WTC11 (cell line): ENCODE measurements around the gene FASTK. TPM values are rescaled to one million over a fixed set of nuclear protein-coding genes. Genes with fewer than 3 reads are reported as not detected.

Source experiments
- ATAC-seq: fragments of 200-7000 bp; cut with Tn5 transposase; 2 replicates; pipeline ENCODE4 v1.10.0; 2021; ENCODE audit warnings: mild to moderate bottlenecking, moderate library complexity
- CTCF ChIA-PET: fragments of 300-600 bp; sonication (Branson Sonifier 250); formaldehyde crosslinking; loops from one replicate; lab custom pipeline; 2021; ENCODE audit warnings: antibody characterized with exemption; lab: Charles Lee
- POLR2A ChIA-PET: fragments of 350-600 bp; sonication (Branson Sonifier 250); formaldehyde crosslinking; loops from one replicate; lab custom pipeline; 2021; ENCODE audit warnings: antibody characterized with exemption; lab: Charles Lee
- DNase-seq: peaks from one replicate; pipeline ENCODE4 v3.0.0; 2021; ENCODE audit warnings: low spot score
- H3K27ac Mint-ChIP-seq: 2 replicates; pipeline ENCODE4 v1.8.0; 2021; ENCODE audit warnings: mixed read lengths
- H3K27me3 Mint-ChIP-seq: 2 replicates; pipeline ENCODE4 v1.8.0; 2021; ENCODE audit warnings: low read depth, mild to moderate bottlenecking, moderate library complexity, mixed read lengths
- H3K36me3 Mint-ChIP-seq: 2 replicates; pipeline ENCODE4 v1.8.0; 2021; ENCODE audit warnings: mixed read lengths
- H3K4me1 Mint-ChIP-seq: 2 replicates; pipeline ENCODE4 v1.8.0; 2022; ENCODE audit warnings: mixed read lengths
- H3K4me3 Mint-ChIP-seq: 2 replicates; pipeline ENCODE4 v1.8.0; 2021; ENCODE audit warnings: mild to moderate bottlenecking, moderate library complexity, mixed read lengths
- H3K9me3 Mint-ChIP-seq: 2 replicates; pipeline ENCODE4 v1.8.0; 2021; ENCODE audit warnings: mixed read lengths
- CREM ChIP-seq: sonication (generic); formaldehyde crosslinking; IDR thresholded peaks from 2 replicates; pipeline ENCODE4 v1.8.1; 2022; ENCODE audit warnings: mild to moderate bottlenecking, missing genetic modification reagents, moderate library complexity
- GTF2I ChIP-seq: fragments of 250-450 bp; sonication (Bioruptor Pico); conservative IDR thresholded peaks from 2 replicates; pipeline ENCODE4 v1.4.0; 2021; ENCODE audit warnings: mild to moderate bottlenecking
- NFYB ChIP-seq: sonication (generic); formaldehyde crosslinking; conservative IDR thresholded peaks from 2 replicates; pipeline ENCODE4 v1.8.0; 2022; ENCODE audit warnings: low read depth, missing genetic modification reagents
- RORB ChIP-seq: fragments of 250-450 bp; sonication (Bioruptor Pico); IDR thresholded peaks from 2 replicates; pipeline ENCODE4 v1.9.0; 2021; ENCODE audit warnings: mild to moderate bottlenecking
- TCF7 ChIP-seq: sonication (generic); formaldehyde crosslinking; IDR thresholded peaks from 2 replicates; pipeline ENCODE4 v1.8.0; 2022; ENCODE audit warnings: mild to moderate bottlenecking, low read depth, missing genetic modification reagents, moderate library complexity
- TP53 ChIP-seq: sonication (generic); formaldehyde crosslinking; IDR thresholded peaks from 2 replicates; pipeline ENCODE4 v1.8.1; 2023; ENCODE audit warnings: mild to moderate bottlenecking, missing genetic modification reagents
- ZNF121 ChIP-seq: sonication (generic); formaldehyde crosslinking; IDR thresholded peaks from 2 replicates; pipeline ENCODE4 v1.8.0; 2023; ENCODE audit warnings: missing genetic modification reagents
- ZNF138 ChIP-seq: sonication (generic); formaldehyde crosslinking; conservative IDR thresholded peaks from 2 replicates; pipeline ENCODE4 v1.8.1; 2022; ENCODE audit warnings: mild to moderate bottlenecking, moderate library complexity, missing genetic modification reagents
- total RNA-seq: library from RNA; stranded (reverse); gene quantifications from 3 replicates; pipeline ENCODE4 v1.2.3, GENCODE V29; 2021
- TF ChIP-seq, protein P1 (sequence below): sonication (generic); formaldehyde crosslinking; IDR thresholded peaks from 2 replicates; pipeline ENCODE4 v1.8.1; 2023; ENCODE audit warnings: mild to moderate bottlenecking, moderate library complexity, missing genetic modification reagents
- TF ChIP-seq, protein P2 (sequence below): sonication (generic); formaldehyde crosslinking; IDR thresholded peaks from 2 replicates; pipeline ENCODE4 v1.8.0; 2022; ENCODE audit warnings: missing genetic modification reagents
- TF ChIP-seq, protein P3 (sequence below): sonication (generic); formaldehyde crosslinking; IDR thresholded peaks from 2 replicates; pipeline ENCODE4 v1.8.1; 2023; ENCODE audit warnings: mild to moderate bottlenecking, missing genetic modification reagents, moderate library complexity
- TF ChIP-seq, protein P4 (sequence below): sonication (generic); formaldehyde crosslinking; IDR thresholded peaks from 2 replicates; pipeline ENCODE4 v1.8.1; 2022; ENCODE audit warnings: mild to moderate bottlenecking, missing genetic modification reagents, moderate library complexity, borderline replicate concordance
- TF ChIP-seq, protein P5 (sequence below): fragments of 250-450 bp; sonication (Bioruptor Pico); IDR thresholded peaks from 2 replicates; pipeline ENCODE4 v1.9.0; 2021; ENCODE audit warnings: mild to moderate bottlenecking, borderline replicate concordance
- TF ChIP-seq, protein P6 (sequence below): sonication (generic); formaldehyde crosslinking; IDR thresholded peaks from 2 replicates; pipeline ENCODE4 v1.8.1; 2023; ENCODE audit warnings: mild to moderate bottlenecking, missing genetic modification reagents, moderate library complexity
- TF ChIP-seq, protein P7 (sequence below): sonication (generic); formaldehyde crosslinking; IDR thresholded peaks from 2 replicates; pipeline ENCODE4 v1.8.1; 2022; ENCODE audit warnings: mild to moderate bottlenecking, moderate library complexity, missing genetic modification reagents
- TF ChIP-seq, protein P8 (sequence below): sonication (generic); formaldehyde crosslinking; IDR thresholded peaks from 2 replicates; pipeline ENCODE4 v1.8.1; 2022; ENCODE audit warnings: low read depth, missing genetic modification reagents, borderline replicate concordance

Gene FASTK
- total RNA-seq, 1 experiment from 2014 or later, result 70.2 TPM

DNA sequence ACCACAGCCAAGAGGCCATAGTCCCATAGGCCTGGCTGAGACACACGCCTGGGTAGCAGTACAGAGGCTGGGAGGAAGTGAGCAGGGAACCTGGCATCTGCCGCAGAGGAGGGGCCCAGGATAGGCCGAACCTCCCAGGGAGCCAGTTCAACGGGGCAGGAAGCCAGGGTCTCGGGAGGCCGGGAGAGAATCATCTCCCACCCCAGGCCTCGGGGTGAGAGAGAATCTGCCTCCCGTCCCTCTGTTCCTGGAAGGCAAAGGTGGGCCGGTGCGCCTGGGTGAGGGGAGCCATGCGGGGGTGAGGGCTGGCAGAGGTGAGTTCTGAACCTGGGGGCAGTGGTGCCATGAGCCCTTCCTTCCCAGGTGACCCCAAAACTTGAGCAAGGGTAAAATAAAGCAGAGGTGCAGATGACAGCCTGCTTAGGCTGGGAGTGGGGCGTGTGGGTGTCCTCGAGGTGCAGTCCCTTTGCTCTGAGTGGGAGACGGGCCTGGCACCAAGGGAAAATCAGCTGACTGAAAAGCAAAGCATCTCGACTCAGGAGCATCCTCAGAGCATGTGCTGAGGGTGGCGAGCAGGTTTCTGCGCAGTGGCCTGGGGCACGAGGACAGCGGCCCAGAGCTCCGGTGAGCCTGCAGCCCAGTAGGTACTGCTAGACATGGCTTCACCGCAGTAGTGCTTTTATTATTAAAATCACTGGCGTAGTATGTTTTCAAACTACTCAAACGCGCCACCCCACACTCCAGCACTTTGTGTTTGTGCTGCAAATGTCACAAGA, 21.2 kb upstream of the FASTK start:
- ChIA-PET POLR2A (no interaction called here), CTCF (interaction anchor here (0.6 to 1.9 kb wide), 2 partner anchors 9 to 12 kb away, joined by 3 to 4 read pairs; no protein-coding TSS in a partner anchor)
- H3K36me3 Mint-ChIP-seq, result peaks cover 7% of the 10 kb centered on the region
- H3K27ac Mint-ChIP-seq, result peak overlapping the region; percentile 23; the same call in 1 of the 2 replicates
- TF ChIP-seq RORB (CRISPR knock-in tag) (no peak), TCF7 (CRISPR knock-in tag) (no peak)
- TF ChIP-seq, protein P1, sequence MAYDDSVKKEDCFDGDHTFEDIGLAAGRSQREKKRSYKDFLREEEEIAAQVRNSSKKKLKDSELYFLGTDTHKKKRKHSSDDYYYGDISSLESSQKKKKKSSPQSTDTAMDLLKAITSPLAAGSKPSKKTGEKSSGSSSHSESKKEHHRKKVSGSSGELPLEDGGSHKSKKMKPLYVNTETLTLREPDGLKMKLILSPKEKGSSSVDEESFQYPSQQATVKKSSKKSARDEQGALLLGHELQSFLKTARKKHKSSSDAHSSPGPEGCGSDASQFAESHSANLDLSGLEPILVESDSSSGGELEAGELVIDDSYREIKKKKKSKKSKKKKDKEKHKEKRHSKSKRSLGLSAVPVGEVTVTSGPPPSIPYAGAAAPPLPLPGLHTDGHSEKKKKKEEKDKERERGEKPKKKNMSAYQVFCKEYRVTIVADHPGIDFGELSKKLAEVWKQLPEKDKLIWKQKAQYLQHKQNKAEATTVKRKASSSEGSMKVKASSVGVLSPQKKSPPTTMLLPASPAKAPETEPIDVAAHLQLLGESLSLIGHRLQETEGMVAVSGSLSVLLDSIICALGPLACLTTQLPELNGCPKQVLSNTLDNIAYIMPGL (CRISPR knock-in tag), result no peak
- TF ChIP-seq, protein P2, sequence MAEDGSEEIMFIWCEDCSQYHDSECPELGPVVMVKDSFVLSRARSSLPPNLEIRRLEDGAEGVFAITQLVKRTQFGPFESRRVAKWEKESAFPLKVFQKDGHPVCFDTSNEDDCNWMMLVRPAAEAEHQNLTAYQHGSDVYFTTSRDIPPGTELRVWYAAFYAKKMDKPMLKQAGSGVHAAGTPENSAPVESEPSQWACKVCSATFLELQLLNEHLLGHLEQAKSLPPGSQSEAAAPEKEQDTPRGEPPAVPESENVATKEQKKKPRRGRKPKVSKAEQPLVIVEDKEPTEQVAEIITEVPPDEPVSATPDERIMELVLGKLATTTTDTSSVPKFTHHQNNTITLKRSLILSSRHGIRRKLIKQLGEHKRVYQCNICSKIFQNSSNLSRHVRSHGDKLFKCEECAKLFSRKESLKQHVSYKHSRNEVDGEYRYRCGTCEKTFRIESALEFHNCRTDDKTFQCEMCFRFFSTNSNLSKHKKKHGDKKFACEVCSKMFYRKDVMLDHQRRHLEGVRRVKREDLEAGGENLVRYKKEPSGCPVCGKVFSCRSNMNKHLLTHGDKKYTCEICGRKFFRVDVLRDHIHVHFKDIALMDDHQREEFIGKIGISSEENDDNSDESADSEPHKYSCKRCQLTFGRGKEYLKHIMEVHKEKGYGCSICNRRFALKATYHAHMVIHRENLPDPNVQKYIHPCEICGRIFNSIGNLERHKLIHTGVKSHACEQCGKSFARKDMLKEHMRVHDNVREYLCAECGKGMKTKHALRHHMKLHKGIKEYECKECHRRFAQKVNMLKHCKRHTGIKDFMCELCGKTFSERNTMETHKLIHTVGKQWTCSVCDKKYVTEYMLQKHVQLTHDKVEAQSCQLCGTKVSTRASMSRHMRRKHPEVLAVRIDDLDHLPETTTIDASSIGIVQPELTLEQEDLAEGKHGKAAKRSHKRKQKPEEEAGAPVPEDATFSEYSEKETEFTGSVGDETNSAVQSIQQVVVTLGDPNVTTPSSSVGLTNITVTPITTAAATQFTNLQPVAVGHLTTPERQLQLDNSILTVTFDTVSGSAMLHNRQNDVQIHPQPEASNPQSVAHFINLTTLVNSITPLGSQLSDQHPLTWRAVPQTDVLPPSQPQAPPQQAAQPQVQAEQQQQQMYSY, result no peak
- no peaks in the 10 kb centered on the region for H3K27me3 Mint-ChIP-seq
- peaks cover 47% of the 10 kb centered on the region for H3K4me1 Mint-ChIP-seq
- ATAC-seq (peak; percentile 15), DNase-seq (no peak)
- H3K4me3 Mint-ChIP-seq, result no peak overlapping the region
- H3K9me3 Mint-ChIP-seq, result no peaks in the 10 kb centered on the region

DNA sequence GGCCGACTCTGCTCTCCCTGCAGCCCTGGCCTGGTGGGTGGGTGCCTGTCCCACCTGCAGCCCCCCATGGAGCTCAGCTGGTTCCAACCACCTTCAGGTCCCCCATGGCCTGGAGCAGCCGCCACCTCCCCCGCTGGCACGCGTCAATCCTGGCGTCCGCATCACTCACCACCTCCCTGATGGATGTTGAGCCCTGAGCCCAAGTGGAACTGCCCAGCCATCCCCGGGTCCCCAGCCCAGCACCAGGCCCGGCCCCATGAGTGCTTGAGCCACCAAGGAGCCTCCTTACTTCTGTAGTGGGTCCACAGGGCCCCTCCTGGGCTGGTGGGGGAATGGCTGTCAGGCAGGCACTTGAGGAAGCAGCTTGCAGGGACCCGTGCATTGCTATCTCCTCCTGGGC, 20.3 kb upstream of the FASTK start:
- Mint-ChIP-seq H3K36me3 (peaks cover 9% of the 10 kb centered on the region), H3K4me3 (no peak overlapping the region), H3K27me3 (no peaks in the 10 kb centered on the region), H3K9me3 (no peaks in the 10 kb centered on the region), H3K27ac (peak overlapping the region; percentile 74; the same call in 1 of the 2 replicates), H3K4me1 (peaks cover 46% of the 10 kb centered on the region)
- no peak for DNase-seq
- no peak for TF ChIP-seq GTF2I (CRISPR knock-in tag)
- TF ChIP-seq ZNF138, result no peak
- TF ChIP-seq TCF7 (CRISPR knock-in tag), result no peak
- TF ChIP-seq, protein P3, sequence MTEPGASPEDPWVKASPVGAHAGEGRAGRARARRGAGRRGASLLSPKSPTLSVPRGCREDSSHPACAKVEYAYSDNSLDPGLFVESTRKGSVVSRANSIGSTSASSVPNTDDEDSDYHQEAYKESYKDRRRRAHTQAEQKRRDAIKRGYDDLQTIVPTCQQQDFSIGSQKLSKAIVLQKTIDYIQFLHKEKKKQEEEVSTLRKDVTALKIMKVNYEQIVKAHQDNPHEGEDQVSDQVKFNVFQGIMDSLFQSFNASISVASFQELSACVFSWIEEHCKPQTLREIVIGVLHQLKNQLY, result no peak
- TF ChIP-seq NFYB, result no peak
- TF ChIP-seq, protein P4, sequence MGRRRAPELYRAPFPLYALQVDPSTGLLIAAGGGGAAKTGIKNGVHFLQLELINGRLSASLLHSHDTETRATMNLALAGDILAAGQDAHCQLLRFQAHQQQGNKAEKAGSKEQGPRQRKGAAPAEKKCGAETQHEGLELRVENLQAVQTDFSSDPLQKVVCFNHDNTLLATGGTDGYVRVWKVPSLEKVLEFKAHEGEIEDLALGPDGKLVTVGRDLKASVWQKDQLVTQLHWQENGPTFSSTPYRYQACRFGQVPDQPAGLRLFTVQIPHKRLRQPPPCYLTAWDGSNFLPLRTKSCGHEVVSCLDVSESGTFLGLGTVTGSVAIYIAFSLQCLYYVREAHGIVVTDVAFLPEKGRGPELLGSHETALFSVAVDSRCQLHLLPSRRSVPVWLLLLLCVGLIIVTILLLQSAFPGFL (CRISPR knock-in tag), result no peak
- TF ChIP-seq, protein P5, sequence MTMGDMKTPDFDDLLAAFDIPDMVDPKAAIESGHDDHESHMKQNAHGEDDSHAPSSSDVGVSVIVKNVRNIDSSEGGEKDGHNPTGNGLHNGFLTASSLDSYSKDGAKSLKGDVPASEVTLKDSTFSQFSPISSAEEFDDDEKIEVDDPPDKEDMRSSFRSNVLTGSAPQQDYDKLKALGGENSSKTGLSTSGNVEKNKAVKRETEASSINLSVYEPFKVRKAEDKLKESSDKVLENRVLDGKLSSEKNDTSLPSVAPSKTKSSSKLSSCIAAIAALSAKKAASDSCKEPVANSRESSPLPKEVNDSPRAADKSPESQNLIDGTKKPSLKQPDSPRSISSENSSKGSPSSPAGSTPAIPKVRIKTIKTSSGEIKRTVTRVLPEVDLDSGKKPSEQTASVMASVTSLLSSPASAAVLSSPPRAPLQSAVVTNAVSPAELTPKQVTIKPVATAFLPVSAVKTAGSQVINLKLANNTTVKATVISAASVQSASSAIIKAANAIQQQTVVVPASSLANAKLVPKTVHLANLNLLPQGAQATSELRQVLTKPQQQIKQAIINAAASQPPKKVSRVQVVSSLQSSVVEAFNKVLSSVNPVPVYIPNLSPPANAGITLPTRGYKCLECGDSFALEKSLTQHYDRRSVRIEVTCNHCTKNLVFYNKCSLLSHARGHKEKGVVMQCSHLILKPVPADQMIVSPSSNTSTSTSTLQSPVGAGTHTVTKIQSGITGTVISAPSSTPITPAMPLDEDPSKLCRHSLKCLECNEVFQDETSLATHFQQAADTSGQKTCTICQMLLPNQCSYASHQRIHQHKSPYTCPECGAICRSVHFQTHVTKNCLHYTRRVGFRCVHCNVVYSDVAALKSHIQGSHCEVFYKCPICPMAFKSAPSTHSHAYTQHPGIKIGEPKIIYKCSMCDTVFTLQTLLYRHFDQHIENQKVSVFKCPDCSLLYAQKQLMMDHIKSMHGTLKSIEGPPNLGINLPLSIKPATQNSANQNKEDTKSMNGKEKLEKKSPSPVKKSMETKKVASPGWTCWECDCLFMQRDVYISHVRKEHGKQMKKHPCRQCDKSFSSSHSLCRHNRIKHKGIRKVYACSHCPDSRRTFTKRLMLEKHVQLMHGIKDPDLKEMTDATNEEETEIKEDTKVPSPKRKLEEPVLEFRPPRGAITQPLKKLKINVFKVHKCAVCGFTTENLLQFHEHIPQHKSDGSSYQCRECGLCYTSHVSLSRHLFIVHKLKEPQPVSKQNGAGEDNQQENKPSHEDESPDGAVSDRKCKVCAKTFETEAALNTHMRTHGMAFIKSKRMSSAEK (CRISPR knock-in tag), result no peak
- TF ChIP-seq RORB (CRISPR knock-in tag), result no peak
- TF ChIP-seq, protein P6, sequence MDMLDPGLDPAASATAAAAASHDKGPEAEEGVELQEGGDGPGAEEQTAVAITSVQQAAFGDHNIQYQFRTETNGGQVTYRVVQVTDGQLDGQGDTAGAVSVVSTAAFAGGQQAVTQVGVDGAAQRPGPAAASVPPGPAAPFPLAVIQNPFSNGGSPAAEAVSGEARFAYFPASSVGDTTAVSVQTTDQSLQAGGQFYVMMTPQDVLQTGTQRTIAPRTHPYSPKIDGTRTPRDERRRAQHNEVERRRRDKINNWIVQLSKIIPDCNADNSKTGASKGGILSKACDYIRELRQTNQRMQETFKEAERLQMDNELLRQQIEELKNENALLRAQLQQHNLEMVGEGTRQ (CRISPR knock-in tag), result no peak
- TF ChIP-seq, protein P7, sequence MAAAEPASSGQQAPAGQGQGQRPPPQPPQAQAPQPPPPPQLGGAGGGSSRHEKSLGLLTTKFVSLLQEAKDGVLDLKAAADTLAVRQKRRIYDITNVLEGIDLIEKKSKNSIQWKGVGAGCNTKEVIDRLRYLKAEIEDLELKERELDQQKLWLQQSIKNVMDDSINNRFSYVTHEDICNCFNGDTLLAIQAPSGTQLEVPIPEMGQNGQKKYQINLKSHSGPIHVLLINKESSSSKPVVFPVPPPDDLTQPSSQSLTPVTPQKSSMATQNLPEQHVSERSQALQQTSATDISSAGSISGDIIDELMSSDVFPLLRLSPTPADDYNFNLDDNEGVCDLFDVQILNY (CRISPR knock-in tag), result no peak
- TF ChIP-seq ZNF121 (CRISPR knock-in tag), result no peak
- no peak for TF ChIP-seq CREM (CRISPR knock-in tag)
- TF ChIP-seq TP53 (CRISPR knock-in tag), result no peak
- TF ChIP-seq, protein P8, sequence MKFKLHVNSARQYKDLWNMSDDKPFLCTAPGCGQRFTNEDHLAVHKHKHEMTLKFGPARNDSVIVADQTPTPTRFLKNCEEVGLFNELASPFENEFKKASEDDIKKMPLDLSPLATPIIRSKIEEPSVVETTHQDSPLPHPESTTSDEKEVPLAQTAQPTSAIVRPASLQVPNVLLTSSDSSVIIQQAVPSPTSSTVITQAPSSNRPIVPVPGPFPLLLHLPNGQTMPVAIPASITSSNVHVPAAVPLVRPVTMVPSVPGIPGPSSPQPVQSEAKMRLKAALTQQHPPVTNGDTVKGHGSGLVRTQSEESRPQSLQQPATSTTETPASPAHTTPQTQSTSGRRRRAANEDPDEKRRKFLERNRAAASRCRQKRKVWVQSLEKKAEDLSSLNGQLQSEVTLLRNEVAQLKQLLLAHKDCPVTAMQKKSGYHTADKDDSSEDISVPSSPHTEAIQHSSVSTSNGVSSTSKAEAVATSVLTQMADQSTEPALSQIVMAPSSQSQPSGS, result no peak
- ATAC-seq, result no peak
- ChIA-PET POLR2A (no interaction called here), CTCF (interaction anchor here (1.2 to 1.9 kb wide), 2 partner anchors 10 to 13 kb away, joined by 3 to 4 read pairs; no protein-coding TSS in a partner anchor)
